PFSK-1 (cell line): ENCODE data around the gene GBF1.

ENCODE experiments used
- FOXP2 ChIP-seq: optimal IDR thresholded peaks from 2 replicates; pipeline ENCODE3; 2011; ENCODE audit warnings: borderline replicate concordance, control low read depth, inconsistent platforms; ENCODE audit not compliant: insufficient read depth; ENCODE audit errors: extremely low read length, extremely low read depth
- POLR2AphosphoS5 ChIP-seq: IDR thresholded peaks from 2 replicates; pipeline ENCODE4 v1.6.1; 2012; ENCODE audit warnings: low read depth, mild to moderate bottlenecking, control low read depth, low read length, moderate library complexity
- SIN3A ChIP-seq: IDR thresholded peaks from 2 replicates; pipeline ENCODE4 v1.6.1; 2012; ENCODE audit warnings: mild to moderate bottlenecking, low read length, moderate library complexity, borderline replicate concordance; ENCODE audit not compliant: insufficient read depth
- TAF1 ChIP-seq: IDR thresholded peaks from 2 replicates; pipeline ENCODE4 v1.6.1; 2012; ENCODE audit warnings: low read length, control low read depth, borderline replicate concordance; ENCODE audit not compliant: insufficient read depth
- TF ChIP-seq, protein P1 (sequence below), 2 experiments: IDR thresholded peaks; 2 replicates each; pipeline versions ENCODE4 v1.6.1 to v1.8.0; 2011 to 2012; ENCODE audit warnings: low read depth in 2 of 2, low read length in 2 of 2, control low read depth in 1 of 2, inconsistent platforms in 1 of 2, mild to moderate bottlenecking in 1 of 2, moderate library complexity in 1 of 2; ENCODE audit not compliant: insufficient read depth in 1 of 2

- no peak for TF ChIP-seq SIN3A
- no peak for TF ChIP-seq POLR2AphosphoS5
- TF ChIP-seq, protein P1, sequence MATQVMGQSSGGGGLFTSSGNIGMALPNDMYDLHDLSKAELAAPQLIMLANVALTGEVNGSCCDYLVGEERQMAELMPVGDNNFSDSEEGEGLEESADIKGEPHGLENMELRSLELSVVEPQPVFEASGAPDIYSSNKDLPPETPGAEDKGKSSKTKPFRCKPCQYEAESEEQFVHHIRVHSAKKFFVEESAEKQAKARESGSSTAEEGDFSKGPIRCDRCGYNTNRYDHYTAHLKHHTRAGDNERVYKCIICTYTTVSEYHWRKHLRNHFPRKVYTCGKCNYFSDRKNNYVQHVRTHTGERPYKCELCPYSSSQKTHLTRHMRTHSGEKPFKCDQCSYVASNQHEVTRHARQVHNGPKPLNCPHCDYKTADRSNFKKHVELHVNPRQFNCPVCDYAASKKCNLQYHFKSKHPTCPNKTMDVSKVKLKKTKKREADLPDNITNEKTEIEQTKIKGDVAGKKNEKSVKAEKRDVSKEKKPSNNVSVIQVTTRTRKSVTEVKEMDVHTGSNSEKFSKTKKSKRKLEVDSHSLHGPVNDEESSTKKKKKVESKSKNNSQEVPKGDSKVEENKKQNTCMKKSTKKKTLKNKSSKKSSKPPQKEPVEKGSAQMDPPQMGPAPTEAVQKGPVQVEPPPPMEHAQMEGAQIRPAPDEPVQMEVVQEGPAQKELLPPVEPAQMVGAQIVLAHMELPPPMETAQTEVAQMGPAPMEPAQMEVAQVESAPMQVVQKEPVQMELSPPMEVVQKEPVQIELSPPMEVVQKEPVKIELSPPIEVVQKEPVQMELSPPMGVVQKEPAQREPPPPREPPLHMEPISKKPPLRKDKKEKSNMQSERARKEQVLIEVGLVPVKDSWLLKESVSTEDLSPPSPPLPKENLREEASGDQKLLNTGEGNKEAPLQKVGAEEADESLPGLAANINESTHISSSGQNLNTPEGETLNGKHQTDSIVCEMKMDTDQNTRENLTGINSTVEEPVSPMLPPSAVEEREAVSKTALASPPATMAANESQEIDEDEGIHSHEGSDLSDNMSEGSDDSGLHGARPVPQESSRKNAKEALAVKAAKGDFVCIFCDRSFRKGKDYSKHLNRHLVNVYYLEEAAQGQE (IDR thresholded peaks at IDR 0.05; ENCODE audit: insufficient read depth in 1 of 2, low read depth in 2 of 2, low read length in 2 of 2) = no peak
- no peak for TF ChIP-seq TAF1
- TF ChIP-seq FOXP2 = no peak
Measured at GRCh38 chr10:102241032-102241443, 4.3 kb upstream of the GBF1 start.
